DLD1 (cell line): ENCODE measurements around the gene TMEM209.
"Not testable (repeated sequence)": the region's sequence is repeated elsewhere in the genome, so short reads cannot be mapped to it uniquely, and the experiment has no call there.

ENCODE experiments used
- in situ Hi-C: cut with HindIII; loops from 2 replicates; pipeline ENCODE4 v1.10.0; 2017; ENCODE audit warnings: low sequenced_read_pairs

The TMEM209 gene

GRCh38 chr7:130205084-130205947, at the start of gene TMEM209:
Gene TMEM209 (minus strand): TSS chr7:130205406. CDS start chr7:130205375, 31 bp downstream.
- in situ Hi-C loops: no loop called here

DNA sequence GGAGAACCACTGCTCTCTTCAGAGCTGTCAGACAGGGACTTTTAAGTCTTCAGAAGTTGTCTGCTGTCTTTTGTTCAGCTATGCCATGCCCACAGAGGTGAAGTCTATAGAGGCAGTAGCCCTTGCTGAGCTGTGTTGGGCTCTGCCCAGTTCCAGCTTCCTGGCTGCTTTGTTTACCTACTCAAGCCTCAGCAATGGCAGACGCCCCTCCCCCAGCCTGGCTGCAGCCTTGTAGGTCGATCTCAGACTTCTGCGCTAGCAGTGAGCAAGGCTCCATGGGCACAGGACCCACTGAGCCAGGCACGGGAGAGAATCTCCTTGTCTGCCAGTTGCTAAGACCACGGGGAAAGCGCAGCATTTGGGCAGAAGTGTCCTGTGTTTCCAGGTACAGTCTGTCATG, 49.3 kb upstream of the TMEM209 start:
- in situ Hi-C loops: loop anchor here (25.0 kb wide), 1 partner anchor 483 kb away; the partner anchor contains the start of gene KLF14

DNA sequence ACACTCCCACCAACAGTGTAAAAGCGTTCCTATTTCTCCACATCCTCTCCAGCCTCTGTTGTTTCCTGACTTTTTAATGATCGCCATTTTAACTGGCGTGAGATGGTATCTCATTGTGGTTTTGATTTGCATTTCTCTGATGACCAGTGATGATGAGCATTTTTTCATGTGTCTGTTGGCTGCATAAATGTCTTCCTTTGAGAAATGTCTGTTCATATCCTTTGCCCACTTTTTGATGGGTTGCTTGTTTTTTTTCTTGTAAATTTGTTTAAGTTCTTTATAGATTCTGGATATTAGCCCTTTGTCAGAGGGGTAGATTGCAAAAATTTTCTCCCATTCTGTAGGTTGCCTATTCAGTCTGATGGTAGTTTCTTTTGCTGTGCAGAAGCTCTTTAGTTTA, 44.4 kb upstream of the TMEM209 start:
- in situ Hi-C loops: loop anchor here (25.0 kb wide), 1 partner anchor 488 kb away; the partner anchor contains the start of gene KLF14

GRCh38 chr7:130248842-130249241, 43.6 kb upstream of the TMEM209 start:
- in situ Hi-C loops: not testable (repeated sequence)

GRCh38 chr7:130246491-130246890, 41.3 kb upstream of the TMEM209 start:
- in situ Hi-C loops: not testable (repeated sequence)

DNA sequence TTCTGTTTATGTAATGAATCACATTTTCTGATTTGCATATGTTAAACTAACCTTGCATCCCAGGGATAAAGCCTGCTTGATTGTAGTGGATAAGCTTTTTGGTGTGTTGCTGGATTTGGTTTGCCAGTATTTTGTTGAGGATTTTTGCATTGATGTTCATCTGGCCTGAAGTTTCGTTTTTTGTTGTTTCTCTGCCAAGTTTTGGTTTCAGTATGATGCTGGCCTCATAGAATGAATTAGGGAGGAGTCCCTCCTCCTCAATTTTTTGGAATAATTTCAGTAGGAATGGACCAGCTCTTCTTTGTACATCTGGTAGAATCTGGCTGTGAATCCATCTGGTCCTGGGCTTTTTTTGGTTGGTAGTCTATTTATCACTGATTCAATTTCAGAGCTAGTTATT, 38.3 kb upstream of the TMEM209 start:
- in situ Hi-C loops: not testable (repeated sequence)

DNA sequence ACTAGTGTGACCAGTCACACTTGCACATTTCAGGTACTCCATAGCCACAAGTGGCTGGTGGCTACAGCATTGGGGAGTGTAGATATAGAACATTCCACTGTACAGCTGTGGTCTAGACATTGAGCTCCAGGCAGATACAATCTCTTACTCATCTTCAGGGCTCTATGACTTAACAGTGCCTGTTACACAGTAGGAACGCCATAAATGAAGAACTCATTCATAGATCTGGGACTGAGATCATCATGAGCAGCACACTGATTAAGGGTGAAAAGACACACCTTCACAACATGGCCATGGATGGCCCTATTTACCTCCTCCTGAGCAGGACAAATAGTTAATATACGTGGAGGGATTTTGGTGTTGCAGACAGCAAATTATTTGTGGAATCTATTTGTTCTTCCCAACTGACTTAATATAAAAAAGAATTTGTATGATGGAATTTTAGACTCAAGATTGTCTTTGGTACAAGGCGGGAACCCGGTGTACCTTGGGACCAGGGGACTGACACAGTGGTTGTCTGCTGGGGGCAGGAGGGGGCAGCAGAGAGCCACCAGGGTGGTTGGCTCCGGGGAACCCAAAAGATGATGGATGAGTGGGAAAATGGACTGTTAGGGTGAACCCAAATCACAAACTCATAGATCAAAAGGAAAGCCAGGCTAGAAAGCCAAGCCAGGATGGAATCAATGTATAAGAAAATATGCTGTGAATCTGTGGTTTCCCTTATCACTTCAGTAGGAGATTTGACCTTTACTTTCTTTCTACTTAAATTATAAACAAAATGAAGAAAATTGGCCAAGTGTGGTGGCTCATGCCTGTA, 37.2 kb upstream of the TMEM209 start:
- in situ Hi-C loops: no loop called here

GRCh38 chr7:130240240-130240639, 35.0 kb upstream of the TMEM209 start:
- in situ Hi-C loops: no loop called here

GRCh38 chr7:130236361-130236760, 31.2 kb upstream of the TMEM209 start:
- in situ Hi-C loops: not testable (repeated sequence)

GRCh38 chr7:130234078-130234477, 28.9 kb upstream of the TMEM209 start:
- in situ Hi-C loops: no loop called here

- in situ Hi-C loops: no loop called here
Observed at GRCh38 chr7:130232209-130232608, 27.0 kb upstream of the TMEM209 start.

DNA sequence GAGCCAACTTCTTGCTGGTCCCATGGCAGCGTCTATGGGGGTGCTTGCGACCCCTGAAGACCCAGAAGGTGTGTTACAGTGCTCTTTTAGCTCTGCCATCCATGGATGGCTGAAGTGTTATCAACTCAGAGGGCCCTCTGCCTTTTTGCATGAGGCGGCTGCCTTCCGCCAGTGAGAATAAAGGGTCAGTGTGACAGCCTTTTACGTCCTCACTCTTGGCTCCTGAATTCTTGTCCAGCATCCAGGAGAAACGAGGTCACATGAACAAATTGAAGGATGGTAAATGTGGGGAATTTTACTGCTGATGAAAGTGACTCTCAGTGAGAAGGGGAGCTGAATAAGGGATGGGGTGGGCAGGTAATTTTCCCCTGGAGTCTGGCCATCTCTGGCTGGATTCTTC, 26.6 kb upstream of the TMEM209 start:
- in situ Hi-C loops: no loop called here

DNA sequence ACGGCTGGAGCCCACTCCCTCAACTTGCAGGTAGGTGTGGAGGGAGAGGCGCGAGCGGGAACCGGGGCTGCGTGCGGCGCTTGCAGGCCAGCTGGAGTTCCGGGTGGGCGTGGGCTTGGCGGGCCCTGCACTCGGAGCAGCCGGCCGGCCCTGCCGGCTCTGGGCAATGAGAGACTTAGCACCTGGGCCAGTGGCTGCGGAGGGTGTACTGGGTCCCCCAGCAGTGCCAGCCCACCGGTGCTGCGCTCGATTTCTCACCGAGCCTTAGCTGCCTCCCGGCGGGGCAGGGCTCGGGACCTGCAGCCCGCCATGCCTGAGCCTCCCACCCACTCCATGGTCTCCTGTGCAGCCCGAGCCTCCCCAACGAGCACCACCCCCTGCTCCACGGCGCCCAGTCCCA, 24.8 kb upstream of the TMEM209 start:
- in situ Hi-C loops: not testable (repeated sequence)

DNA sequence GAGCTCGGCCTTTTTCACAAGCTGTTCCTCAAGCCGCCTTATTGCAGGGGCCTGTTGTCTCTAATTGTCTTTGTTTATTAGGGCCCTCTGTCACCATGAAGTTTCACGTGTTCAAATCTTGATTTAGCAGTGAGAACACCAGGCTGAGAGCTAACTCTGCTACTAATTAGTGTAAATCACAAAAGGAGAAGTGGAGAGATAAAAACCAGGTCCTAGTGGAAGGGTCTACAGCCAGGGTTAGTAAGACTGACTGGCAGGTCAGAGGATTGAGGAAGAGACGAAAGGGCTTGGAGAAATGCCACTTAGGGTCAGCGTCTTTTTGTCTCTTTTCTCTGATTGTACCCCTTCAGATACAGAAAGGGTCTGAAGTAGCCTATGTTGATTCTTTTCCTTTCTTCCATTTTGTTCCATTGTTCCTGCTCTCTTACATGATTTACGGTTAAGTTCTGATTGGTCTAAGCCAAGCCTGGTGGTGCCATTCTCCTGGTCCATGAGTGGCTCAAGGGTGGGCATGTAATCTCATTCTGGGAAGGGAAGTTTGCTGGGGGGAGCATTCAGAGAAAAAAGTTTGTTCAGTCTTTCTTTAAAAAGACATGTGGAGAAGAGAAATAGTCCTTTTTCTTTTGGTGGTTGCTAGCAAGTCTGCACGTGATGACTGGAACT, 23.8 kb upstream of the TMEM209 start:
- in situ Hi-C loops: no loop called here

DNA sequence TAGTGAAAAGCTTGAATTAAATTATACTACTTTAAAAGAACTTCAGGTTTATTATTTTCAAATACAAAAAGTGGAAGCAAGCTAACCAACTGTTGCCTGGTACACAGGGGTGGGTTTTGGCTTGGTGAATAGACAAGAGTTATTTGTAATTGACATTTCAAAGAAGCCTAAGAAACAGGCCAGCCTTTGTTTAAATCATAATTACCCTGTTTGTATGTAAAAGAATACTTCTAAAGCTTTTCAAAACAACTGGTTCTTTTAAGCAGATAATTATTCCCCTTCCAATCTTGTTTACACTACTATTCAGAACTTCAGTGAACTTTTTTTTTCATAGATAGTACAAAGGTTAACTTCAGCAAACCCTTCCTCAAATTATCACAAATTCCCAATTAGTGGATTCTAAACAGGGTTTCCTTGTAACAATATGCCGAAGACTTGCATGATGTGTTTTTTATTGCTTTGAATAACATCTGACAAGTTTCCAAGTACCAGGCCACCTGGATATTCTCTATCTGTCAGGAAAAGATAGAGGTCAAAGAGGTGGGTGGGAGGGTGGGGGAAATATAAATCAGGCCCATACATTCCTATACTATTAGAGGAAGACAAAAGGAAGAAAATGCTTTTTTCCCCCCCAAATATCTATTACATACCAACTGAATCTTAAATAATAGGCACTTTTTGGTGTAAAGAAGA, 22.8 kb upstream of the TMEM209 start:
- in situ Hi-C loops: no loop called here

DNA sequence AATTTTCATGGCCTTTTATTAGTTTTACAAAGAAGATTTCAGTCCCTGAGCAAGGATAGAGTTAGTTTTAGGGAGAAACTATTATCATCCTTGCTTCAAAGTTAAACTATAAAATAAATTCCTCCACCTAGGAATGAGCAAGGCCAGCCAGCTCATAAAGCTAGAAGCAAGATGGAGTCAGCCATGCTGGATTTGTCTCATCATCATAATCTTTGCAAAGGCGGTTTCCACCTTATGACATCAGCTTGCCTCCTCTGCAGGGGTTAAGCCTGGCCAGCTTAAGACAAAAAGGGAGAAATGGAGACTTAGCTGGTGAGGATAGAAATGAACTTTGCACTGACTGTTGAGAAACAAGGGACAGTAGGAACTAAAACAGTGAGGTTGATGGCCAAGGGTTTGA, 21.1 kb upstream of the TMEM209 start:
- in situ Hi-C loops: no loop called here

- in situ Hi-C loops: not testable (repeated sequence)
Observed at GRCh38 chr7:130224923-130225322, 19.7 kb upstream of the TMEM209 start.

GRCh38 chr7:130224210-130224609, 19.0 kb upstream of the TMEM209 start:
- in situ Hi-C loops: no loop called here

GRCh38 chr7:130223646-130224045, 18.4 kb upstream of the TMEM209 start:
- in situ Hi-C loops: no loop called here

DNA sequence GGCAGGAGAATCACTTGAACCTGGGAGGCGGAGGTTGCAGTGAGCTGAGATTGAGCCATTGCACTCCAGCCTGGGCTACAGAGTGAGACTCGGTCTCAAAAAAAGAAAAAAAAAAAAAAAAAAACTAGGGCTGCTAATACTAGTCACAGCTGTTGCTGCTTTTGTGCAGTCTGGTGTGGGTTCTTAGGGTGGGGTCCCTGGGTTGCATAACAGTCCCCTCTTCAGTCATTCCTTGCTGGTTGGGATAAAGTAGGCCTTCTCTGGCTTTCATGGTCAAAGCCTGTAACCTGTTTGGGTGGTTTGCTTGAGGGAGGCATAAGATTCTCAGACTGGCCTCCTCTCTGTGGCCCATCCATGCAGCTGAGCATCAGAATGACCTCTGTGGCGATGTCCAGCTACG, 16.5 kb upstream of the TMEM209 start:
- in situ Hi-C loops: no loop called here

- in situ Hi-C loops: no loop called here
Observed at GRCh38 chr7:130219871-130220270, 14.7 kb upstream of the TMEM209 start.
